Nephron (organoid): ENCODE measurements around the gene TIMM22.

Source experiments
- H3K27ac Mint-ChIP-seq, 3 experiments: 2 replicates each; pipeline ENCODE4 v1.8.0; 2020; ENCODE audit warnings: mixed read lengths in 3 of 3, mild to moderate bottlenecking in 2 of 3, moderate library complexity in 1 of 3
- H3K27me3 Mint-ChIP-seq: 2 replicates; pipeline ENCODE4 v1.8.0; 2021; ENCODE audit warnings: low read depth, mild to moderate bottlenecking, moderate library complexity, mixed read lengths
- H3K36me3 Mint-ChIP-seq: 2 replicates; pipeline ENCODE4 v1.8.0; 2020; ENCODE audit warnings: low read depth, mixed read lengths
- H3K4me1 Mint-ChIP-seq: 2 replicates; pipeline ENCODE4 v1.8.0; 2020; ENCODE audit warnings: mixed read lengths
- H3K4me3 Mint-ChIP-seq, 3 experiments: 2 replicates each; pipeline ENCODE4 v1.8.0; 2020; ENCODE audit warnings: mild to moderate bottlenecking in 3 of 3, mixed read lengths in 3 of 3, moderate library complexity in 2 of 3
- H3K9me3 Mint-ChIP-seq: 2 replicates; pipeline ENCODE4 v1.8.0; 2020; ENCODE audit warnings: mixed read lengths
- CTCF ChIP-seq, 3 experiments: fragments of 200-600 bp; sonication (generic); IDR thresholded peaks; one replicate each; pipeline ENCODE4 v1.5.0; 2021; ENCODE audit warnings: antibody characterized with exemption in 3 of 3; ENCODE audit not compliant: unreplicated experiment in 3 of 3

TIMM22 gene

GRCh38 chr17:1004769-1005295, 7.9 kb downstream of the TIMM22 start:
- peaks cover 46% of the 10 kb centered on the region for H3K4me1 Mint-ChIP-seq
- H3K27ac Mint-ChIP-seq = peak overlapping the region; percentile 24 to 95 (median 49)
- TF ChIP-seq CTCF (IDR thresholded peaks at IDR 0.05; ENCODE audit: unreplicated experiment in 3 of 3) = no peak
- no peaks in the 10 kb centered on the region for H3K9me3 Mint-ChIP-seq
- H3K27me3 Mint-ChIP-seq = no peaks in the 10 kb centered on the region
- H3K36me3 Mint-ChIP-seq = peaks cover 47% of the 10 kb centered on the region
- H3K4me3 Mint-ChIP-seq = no peak overlapping the region

- peak overlapping the region; percentile 49 to 95 (median 91) for H3K27ac Mint-ChIP-seq
- peaks cover 42% of the 10 kb centered on the region for H3K4me1 Mint-ChIP-seq
- no peaks in the 10 kb centered on the region for H3K9me3 Mint-ChIP-seq
- peaks cover 43% of the 10 kb centered on the region for H3K36me3 Mint-ChIP-seq
- H3K27me3 Mint-ChIP-seq = no peaks in the 10 kb centered on the region
- TF ChIP-seq CTCF (IDR thresholded peaks at IDR 0.05; ENCODE audit: unreplicated experiment in 3 of 3) = no peak
- H3K4me3 Mint-ChIP-seq = no peak overlapping the region
Measured at GRCh38 chr17:1005361-1005946, 8.5 kb downstream of the TIMM22 start.

- Mint-ChIP-seq H3K9me3 (no peaks in the 10 kb centered on the region), H3K4me1 (peaks cover 36% of the 10 kb centered on the region), H3K36me3 (peaks cover 37% of the 10 kb centered on the region), H3K27ac (peak overlapping the region; percentile 49 to 95 (median 91)), H3K27me3 (no peaks in the 10 kb centered on the region), H3K4me3 (no peak overlapping the region)
- no peak for TF ChIP-seq CTCF (IDR thresholded peaks at IDR 0.05; ENCODE audit: unreplicated experiment in 3 of 3)
Measured at GRCh38 chr17:1006054-1006453, 9.1 kb downstream of the TIMM22 start.

- Mint-ChIP-seq H3K36me3 (peaks cover 25% of the 10 kb centered on the region), H3K9me3 (no peaks in the 10 kb centered on the region), H3K4me1 (peaks cover 22% of the 10 kb centered on the region), H3K27ac (no peak overlapping the region), H3K27me3 (no peaks in the 10 kb centered on the region), H3K4me3 (no peak overlapping the region)
- TF ChIP-seq CTCF (IDR thresholded peaks at IDR 0.05; ENCODE audit: unreplicated experiment in 3 of 3) = no peak
Measured at GRCh38 chr17:1007310-1008007, 10.5 kb downstream of the TIMM22 start.

GRCh38 chr17:1008008-1008761, 11.3 kb downstream of the TIMM22 start:
- Mint-ChIP-seq H3K4me1 (peaks cover 15% of the 10 kb centered on the region), H3K4me3 (no peak overlapping the region), H3K27ac (no peak overlapping the region), H3K9me3 (no peaks in the 10 kb centered on the region), H3K27me3 (no peaks in the 10 kb centered on the region), H3K36me3 (peaks cover 18% of the 10 kb centered on the region)
- no peak for TF ChIP-seq CTCF (IDR thresholded peaks at IDR 0.05; ENCODE audit: unreplicated experiment in 3 of 3)
